CD4-positive, alpha-beta T cell treated with Interleukin-1 beta for 1 hour (primary cell): Measurements from ENCODE around the gene EYS.

ENCODE experiments used
- DNase-seq, 2 donors: peaks; one replicate each; pipeline ENCODE4 v3.0.0-alpha.2; 2020 to 2022

EYS gene

DNA sequence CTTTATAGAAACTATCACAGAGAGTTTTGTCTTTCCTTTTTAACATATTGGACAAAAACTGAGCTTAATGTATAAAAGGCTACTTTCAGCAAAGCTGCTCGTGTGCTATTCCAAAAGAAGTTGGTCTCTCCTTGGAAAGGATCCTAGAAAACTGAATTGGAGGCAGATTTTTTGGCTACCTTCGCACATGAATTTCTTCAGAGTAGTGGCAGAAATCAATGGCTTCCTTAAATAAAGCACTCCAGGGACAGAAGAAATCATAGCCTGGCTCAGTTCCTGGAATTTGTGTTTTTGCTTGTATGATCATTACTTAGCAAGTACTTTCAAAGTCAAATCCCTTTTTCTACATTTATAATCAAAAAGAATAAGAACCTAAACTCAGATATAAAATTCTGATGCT is 1291.1 kb downstream of the EYS start:
- DNase-seq = no peak

DNA sequence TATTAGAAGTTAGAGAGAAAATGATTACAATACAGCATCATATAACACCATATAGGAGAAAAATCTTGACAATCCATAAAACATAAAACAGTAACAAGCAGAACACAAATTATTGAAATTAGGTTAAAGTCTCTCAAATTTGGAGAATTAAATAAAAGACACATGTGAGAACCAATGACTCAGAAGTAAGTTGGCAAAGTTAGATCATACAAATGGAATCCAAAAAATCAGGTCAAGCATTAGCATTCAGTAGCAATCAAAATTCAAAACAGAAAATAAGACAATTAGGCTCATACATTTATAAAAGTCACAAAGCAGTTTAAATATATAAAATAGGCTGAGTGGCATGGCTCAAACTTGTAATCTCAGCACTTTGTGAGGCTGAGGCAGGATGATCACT is 1295.8 kb downstream of the EYS start:
- DNase-seq = no peak

DNA sequence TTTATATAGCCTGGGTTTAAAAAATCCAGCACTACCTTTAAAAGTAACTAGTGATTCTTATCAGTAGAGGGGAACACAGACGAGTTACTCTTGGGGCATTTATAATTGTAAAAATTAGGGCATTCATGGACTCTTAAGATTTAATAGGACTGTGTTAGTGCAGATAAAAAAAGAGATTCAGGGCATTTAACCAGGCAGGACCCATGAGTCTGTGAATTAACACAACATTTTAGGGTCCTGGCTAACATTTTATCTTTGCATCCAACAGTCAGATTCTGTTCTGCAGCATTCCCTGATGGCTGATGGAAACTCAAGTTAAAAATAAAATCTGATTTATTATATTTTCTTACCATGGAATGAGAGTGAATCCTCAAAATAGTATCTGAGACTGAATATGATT is 1297.1 kb downstream of the EYS start:
- no peak for DNase-seq

DNA sequence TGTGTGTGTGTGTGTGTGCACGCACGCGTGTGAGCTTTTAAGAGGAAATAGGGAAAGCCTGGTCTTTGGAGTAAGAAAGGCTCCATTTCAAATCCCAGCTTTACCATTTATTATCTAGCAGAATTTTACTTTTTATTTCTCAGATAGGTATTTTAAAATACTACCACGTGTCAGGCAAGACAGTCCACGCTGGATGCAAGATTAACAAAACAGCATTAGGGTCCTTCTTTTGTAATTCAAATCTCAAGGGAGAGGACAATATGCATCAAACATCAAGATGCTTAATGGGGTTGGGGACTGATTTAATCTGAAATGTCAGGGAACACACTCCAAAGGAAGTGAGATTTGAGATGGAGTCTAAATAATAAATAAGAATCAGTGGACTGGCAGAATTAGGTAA is 1302.6 kb downstream of the EYS start:
- DNase-seq = no peak

DNA sequence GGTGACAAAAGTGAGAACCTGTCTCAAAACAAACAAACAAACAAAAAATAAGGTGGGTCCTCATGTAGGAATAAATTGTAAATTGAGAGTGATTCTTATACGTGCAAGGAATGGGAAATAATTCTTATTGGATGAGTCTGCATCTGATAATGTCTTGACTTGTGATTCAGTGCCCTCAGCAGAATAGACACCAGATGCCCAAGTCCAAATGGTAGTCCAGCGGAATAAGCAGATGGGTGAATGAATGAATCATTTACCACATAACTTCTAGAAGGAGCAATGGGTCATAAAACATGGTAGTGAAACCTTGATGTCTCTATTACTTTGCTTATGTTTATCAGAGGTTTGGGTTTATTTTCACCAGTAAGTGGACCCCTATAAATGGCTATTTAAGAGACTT is 1323.7 kb downstream of the EYS start:
- DNase-seq = no peak

DNA sequence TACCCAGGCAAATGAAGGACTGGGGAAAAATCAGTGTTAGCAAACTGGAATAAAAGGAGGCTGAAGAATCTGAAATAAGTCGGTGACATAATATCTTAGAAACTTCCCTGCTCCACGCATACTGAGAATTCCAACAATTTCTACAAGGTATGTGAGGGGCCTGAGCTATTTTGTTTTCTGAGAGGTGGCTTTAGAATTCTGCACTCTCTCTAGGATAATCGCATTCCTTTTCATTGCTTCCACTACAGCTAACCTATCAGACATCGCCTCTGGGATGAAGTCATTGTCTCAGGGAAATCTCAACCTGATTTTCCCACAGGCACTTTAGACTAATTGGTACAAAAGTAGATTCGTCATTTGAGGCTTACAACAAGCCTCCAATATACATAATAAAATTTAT is 1330.6 kb downstream of the EYS start:
- DNase-seq = no peak

DNA sequence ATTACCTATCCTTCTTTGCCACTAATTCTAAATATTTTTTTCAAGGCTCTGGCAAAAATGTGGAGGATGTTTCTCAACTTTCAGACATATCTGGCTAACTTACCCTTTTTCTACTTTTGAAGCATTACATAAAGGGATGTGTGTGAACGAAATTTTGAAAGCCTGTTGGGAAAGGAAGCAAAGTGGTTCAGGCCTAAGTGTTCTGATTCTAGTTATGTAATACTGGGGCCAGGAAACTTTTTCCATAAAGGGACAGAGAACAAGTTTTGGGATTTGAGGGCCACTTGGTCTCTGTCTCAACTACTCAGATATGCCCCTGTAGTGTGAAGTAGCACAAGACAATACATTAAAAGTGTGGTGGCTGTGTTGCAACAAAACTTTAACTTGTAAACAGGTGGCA is 1349.6 kb downstream of the EYS start:
- no peak for DNase-seq

DNA sequence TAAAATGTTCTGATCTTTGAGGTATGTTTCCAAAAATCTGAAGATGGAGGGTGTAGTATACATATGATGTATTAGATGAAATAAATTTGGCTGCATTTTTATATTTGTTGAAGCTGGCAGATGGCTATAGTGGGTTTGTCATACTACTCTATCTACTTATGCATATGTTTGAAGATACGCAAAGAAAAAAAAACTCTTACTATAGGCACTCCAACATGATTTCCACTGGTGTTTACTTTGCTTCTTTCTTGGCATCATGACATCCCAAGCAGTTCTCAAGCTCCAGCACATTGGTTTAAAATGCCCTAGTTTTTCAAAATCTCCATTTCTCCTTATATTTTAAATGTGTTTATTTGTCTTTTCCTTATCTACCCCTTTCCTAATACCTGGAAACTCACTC is 1359.6 kb downstream of the EYS start:
- DNase-seq = no peak

DNA sequence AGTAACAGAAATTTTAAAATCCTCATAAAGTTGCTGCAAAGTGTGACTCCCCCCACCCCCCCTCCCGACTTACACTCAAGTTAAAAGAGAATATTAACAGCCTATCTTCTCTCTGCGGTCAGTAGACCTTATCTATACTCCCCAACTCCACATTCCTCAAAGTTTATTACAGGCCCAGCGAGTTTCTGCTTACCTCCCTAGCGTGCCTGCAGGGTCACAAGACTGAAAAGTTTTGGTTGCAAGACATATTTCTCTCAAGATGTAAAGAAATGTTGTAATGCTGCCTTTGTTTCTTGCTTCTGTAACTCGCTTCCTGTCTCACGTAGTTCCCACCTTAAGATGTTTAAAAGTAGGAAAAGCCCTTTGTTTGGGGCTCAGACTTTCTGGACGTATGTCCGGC is 1371.8 kb downstream of the EYS start:
- DNase-seq = no peak

DNA sequence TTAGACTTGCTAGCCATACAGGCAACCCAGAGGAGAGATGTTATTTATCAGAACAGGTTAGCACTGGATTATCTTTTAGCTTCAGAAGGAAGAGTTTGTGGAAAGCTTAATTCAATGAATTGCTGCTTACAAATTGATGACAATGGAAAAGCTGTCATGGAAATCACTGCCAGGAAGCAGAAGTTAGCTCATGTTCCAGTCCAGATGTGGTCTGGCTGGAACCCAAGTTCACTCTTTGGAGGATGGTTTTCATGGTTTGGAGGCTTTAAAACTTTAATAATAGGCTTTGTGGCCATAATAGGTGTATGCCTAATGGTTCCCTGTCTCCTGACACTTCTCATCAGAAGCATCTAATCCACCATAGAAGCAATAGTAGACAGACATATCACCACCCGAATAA is 1372.4 kb downstream of the EYS start:
- no peak for DNase-seq

DNA sequence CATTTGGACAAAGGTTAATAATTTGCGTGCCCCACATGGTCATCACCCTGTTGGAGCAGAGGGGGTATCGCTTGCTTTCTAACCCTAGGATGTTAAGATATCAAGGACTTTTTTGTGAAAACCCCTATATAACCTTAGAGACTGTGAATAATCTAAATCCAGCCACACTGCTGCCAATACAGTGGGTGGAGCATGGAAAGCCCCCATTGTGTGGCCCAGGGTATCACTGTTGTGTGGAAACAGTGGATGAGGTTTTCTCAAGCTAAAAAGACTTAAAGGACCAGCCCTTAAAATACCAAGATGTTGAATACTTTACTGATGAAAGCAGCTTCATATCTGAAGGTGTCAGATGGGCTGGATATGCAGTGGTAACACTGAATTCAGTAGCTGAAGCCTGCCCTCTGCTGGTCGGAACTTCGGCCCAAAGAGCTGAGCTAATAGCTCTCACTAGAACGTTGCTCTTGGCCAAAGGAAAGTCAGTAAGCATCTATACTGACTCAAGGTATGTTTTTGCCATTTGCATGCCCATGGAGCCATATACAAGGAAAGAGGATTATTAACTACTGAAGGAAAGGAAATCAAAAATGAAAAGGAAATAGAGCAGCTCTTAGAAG is 1376.2 kb downstream of the EYS start:
- no peak for DNase-seq

DNA sequence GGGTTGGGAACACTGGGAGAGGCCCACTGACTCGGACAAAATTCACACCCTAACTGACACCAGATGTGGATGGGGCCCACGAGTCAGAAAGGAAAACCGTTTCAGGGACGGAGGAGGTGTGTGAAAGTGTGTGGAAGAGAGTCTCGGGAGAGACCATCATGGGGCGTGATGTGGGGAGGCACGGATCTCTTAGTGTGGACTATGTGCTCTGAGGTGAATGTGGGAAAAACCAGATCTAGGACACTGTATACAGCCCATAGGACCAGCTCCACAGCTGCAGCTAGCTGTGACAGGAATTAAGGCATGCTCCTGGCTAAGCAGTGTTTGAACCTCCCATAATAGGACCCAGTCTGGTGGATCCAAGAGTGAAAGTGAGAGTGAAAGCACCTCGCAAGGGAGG is 1380.1 kb downstream of the EYS start:
- no peak for DNase-seq

DNA sequence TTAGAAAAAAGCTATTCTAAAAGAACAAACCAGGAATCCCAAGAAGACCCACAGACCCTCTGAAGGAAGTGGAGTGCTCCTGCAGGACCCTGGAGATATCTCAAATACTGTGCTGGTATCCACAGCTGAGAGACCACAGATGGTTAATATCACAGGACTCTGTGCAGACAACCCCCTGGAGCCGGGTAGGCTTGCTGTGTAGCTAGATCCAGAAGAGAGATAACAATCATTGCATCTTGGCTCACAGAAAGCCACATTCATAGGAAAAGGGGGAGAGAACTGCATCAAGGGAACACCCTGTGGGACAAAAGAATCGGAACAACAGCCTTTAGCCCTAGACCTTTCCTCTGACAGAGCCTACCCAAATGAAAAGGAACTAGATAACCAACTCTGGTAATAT is 1381.9 kb downstream of the EYS start:
- DNase-seq = no peak

DNA sequence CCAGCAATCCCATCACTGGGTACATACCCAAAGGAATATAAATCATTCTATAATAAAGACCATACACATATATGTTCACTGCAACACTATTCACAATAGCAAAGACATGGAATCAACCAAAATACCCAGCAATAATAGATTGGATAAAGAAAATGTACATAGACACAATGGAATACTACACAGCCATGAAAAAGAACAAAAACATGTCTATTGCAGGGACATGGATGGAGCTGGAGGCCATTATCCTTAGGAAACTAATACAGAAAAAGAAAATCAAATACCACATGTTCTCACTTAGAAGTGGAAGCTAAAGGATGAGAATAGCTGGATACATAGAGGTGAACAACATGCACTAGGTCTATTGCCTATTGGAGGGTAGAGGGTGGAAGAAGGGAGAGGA is 1396.8 kb downstream of the EYS start:
- DNase-seq = no peak

DNA sequence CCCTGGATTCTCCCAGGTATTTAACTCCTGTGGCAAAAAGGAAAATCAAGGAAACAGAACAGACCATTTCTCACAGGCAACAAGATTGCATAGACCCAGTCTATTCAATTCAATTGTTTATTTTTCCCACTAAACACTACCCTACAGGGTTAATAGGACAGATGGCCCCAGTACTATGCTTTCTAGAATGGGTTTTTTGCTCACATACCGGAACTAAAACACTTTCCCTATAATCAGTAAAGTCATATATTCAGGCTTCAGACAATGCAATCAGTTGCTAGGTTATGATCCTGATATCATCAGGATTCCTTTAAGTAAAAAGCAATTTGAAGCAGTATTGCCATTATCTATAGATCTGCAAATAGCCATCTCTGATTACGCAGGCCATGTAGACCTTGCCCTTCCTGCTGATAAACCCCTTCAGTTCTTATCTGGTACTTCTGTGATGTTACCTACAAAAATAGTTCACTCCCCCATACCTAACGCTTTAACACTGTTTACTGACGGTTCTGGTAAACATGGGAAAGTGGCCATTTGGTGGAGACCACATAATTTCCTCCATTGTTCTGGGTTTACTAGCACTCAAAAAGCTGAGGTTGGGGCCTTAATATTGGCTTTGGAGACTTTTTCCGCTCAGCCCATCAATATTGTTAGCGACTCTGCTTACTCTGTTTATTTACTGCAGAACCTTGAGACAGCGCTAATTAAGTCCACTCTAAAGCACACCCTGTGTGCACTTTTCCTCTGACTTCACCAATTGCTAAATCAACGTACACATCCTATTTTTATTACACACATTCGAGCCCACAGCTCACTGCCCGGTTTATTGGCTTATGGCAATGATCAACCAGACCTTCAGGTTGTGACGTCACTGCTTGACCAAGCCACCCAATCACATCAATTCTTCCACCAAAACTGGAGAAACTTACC is 1405.5 kb downstream of the EYS start:
- DNase-seq = no peak

DNA sequence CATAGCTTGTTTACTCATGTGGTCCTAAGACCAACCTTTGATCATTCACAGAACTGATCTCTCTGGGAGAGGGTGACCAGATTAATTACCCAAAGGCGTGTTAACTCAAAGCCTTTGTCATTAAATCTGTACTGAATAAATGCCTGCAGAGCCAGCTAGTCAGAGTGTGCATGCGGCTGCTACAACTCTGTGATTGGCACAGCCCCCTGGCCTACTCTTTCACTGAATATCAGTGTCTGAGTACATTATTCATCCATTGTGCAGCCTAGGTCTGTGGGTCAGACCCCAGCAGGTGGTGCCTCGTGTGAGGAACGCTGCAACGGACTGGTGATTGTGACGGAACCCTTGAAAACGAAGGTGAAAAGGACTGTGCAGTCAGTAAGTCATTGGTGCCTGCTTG is 1407.8 kb downstream of the EYS start:
- no peak for DNase-seq

DNA sequence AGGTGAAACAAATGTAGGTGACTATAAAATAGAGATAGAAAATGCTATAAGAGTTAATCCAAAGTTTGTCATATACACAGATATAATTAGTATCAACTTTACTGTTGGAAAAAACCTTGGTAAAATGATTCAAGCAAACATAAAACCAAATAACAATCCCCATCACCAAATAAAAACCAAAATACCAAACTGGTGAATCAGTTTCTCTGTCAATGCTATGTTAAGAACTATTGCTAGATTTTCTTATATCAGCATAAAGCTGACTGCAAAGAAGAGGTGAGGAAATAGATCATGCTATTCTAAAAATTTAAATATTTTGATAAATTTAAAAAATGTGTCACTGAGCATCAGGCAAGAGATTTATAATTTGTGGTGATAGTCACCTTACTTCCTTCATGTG is 1413.0 kb downstream of the EYS start:
- DNase-seq = no peak

DNA sequence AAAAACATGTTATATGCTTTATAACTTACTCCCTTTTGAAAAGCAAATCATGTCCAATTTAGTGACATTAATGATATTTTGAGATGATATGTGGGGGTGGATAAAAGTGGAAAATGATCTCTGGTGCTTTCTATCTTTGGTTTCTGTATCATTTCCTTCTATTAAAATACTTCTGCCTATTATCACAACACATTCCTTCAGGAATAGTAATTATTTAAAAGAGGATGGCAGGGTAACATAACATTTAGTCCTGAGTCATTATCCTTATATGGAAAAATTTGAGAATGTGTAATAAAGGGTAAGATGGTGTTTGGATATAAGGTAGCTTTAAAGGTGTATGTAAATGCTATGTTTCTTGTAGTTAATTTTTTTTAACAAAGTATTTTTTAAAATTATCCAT is 1413.7 kb downstream of the EYS start:
- no peak for DNase-seq

DNA sequence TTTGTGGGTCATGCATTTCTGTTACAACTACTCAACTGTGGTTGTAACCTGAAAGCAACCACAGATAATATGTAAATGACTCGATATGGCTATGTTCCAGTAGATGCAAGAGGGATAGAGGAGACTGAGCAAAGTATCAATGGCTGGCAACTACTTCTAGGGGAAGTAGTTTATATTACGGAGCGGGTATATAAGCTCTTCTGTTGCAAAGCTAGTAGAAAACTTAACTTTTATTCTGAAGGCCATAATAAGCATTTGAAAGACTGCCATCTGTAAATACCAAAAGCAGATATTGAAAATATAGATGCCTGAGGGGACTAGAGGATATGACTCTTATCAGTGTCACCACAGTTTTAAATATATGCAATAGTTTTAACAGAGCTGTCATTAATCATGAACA is 1416.2 kb downstream of the EYS start:
- DNase-seq = no peak

DNA sequence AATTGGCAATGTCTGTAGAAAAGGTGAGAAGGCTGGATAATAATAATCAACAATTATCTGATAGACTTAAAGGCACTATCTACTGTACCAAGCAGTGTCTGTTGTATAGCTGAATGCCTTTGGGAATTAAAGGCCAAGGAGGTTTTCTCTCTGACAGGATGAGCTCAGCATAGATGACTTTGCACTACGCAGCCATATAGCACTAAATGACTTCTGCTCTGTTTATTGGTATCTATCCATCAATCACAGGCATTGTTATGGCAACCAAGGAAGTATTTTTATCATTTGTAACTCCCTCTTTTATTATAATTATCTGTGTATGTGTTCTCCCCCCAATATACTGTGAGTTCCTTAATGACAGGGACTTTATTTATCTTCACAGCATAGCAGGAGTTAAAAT is 1417.1 kb downstream of the EYS start:
- no peak for DNase-seq

DNA sequence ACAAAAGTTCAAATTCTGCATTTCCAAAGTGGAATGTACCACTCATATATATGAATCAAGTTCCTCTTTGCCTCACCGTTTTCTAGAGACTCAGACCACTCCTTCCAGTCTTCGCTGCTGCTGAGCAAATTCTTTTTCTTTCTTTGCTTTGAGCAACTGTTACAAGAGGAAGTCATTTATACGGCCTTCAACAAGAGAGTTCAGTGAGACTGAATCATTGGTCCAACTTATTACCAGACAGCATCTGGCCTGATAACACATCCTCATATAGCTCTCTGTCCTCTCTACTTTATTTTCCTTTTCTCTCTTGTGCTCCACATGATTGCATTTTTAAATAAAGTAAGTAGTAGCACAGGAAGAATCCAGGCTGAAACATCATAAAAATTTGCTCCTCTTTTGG is 1418.7 kb downstream of the EYS start:
- DNase-seq = no peak

DNA sequence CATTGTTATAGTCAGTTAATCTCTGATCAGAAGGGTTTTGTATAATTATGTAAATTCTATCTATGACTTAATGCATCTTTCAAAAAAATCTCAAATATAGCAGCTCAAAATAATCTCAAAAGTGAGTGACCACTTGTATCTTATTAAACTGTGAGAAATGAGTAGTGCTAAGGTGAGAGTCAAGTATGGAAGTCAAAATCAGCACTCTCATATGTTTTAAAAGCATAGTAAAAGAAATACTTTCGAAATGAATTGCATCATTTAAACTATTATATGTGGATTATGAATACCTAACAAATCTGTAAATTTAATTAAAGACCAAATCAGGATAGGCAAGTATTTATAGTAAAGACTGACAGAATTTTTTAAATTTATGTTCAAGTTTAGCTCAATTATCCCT is 1425.9 kb downstream of the EYS start:
- no peak for DNase-seq

DNA sequence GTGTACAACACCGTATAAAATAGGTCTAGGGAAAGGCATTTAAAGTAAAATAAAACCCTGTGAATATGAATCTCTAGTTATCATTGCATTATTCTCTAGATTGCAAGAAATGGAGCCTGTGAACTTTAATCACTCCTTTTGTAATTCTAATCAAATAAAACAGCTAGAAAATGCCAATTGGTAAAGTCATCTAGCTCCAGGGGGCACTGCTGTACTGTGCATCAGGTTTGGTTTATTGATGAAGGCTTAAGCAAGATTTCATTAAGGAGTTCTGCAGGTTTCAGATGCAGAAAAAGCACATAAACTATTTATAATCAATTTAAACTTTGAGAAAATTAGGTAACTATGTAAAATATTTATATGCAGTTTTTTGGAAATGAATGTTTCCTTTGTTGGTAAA is 1426.5 kb downstream of the EYS start:
- DNase-seq = no peak

DNA sequence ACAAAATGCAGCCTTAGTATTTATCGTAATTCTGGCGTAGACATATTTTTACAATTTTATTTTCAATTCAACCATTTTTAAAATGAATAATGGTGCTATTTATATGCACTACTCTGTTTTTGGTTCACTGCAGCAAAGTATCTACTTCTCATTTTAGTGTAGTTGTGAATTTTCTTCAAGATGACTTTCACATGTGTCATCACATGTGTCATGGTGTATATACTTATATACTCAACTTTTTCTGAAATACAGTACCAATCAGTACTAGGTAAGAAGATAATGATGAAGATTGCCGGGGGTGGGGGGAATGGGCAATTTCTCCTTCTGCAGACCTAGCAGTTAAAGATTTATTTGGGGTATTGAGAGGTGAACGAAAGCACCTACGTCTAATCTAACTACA is 1436.9 kb downstream of the EYS start:
- DNase-seq = no peak

DNA sequence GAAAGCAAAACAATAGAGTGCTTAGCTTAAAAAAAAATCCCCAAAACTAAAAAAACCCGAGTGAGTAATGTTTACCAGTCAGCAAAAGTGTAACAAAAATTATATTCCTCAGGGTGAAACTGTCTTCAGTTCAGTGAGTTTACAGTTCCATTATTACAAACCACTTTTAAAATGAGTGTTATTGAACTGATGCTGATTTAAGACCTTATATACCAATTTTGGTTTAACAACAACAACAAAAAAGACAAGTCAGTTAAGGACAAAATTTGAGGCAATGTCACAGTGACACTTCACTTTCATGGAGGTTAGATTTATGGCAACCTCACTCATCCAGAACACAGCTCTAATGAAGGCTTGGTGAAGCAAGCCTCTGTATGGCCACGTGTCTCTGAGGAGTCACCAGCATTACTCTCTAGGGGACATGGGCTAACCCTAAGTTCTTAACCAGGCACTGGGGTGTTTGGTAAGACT is 1440.6 kb downstream of the EYS start:
- no peak for DNase-seq
